Activated T-helper 2 cell treated with anti-CD3 and anti-CD28 coated beads, Interferon-gamma antibody, Interleukin-2, Interleukin-4, amounts not matched to agents 10 μg/mL and 5 μg/mL and 100 μg/mL, durations not matched to agents 14 hours and 24 hours and 36 hours (primary cell): ENCODE data around the gene PBX3. TPM values are rescaled to one million over a fixed set of nuclear protein-coding genes. Genes with fewer than 3 reads are reported as not detected.

ENCODE experiments used
- DNase-seq: peaks from one replicate; pipeline ENCODE4 v3.0.0; 2021; ENCODE audit warnings: low spot score
- H3K27ac Mint-ChIP-seq: one replicate; pipeline ENCODE4 v1.8.0; 2021; ENCODE audit warnings: mixed read lengths
- H3K27me3 Mint-ChIP-seq: one replicate; pipeline ENCODE4 v1.8.0; 2021; ENCODE audit warnings: low read depth, mixed read lengths
- H3K36me3 Mint-ChIP-seq: one replicate; pipeline ENCODE4 v1.8.0; 2021; ENCODE audit warnings: low read depth, mixed read lengths
- H3K4me1 Mint-ChIP-seq: one replicate; pipeline ENCODE4 v1.8.0; 2021; ENCODE audit warnings: low read depth, mixed read lengths
- H3K4me3 Mint-ChIP-seq: one replicate; pipeline ENCODE4 v1.8.0; 2021; ENCODE audit warnings: low read depth, mild to moderate bottlenecking, moderate library complexity, mixed read lengths
- H3K9me3 Mint-ChIP-seq: one replicate; pipeline ENCODE4 v1.8.0; 2021; ENCODE audit warnings: mixed read lengths
- intact Hi-C: fragments of 100-400 bp; cut with micrococcal nuclease; formaldehyde crosslinking; loops from one replicate; pipeline ENCODE4 v1.15.1; 2023
- total RNA-seq: library from RNA; stranded (reverse); gene quantifications from 2 replicates; pipeline ENCODE4 v1.2.3, GENCODE V29; 2022

Gene PBX3
- total RNA-seq, 1 donor from 2014 or later: 20.6 TPM

DNA sequence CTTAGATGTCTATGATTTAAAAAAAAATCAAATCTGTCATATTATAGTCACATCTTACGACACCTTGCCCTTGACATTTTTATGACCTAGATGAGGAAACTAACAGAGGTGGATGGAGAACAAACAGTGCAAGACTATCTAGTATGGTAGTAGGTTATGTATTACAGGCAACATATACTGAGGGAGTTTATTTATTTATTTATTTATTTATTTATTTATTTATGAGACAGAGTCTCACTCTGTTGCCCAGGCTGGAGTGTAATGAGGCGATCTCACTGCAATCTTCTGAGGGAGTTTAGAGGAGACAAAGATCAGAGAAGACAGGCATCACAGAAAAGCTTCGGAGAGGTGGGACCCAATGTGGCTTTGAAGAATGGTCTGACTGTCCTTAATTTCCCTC lies 4.5 kb upstream of the PBX3 start:
- H3K27me3 Mint-ChIP-seq: peaks cover 32% of the 10 kb centered on the region
- no peak overlapping the region for H3K4me3 Mint-ChIP-seq
- no peaks in the 10 kb centered on the region for H3K36me3 Mint-ChIP-seq
- no peak overlapping the region for H3K27ac Mint-ChIP-seq
- peaks cover 13% of the 10 kb centered on the region for H3K4me1 Mint-ChIP-seq
- no peaks in the 10 kb centered on the region for H3K9me3 Mint-ChIP-seq
- intact Hi-C loops: loop anchor here (10.0 kb wide), 1 partner anchor 82 kb away; no protein-coding TSS in a partner anchor
- no peak for DNase-seq

GRCh38 chr9:125743682-125744428 lies 3.3 kb upstream of the PBX3 start:
- Mint-ChIP-seq H3K27ac (no peak overlapping the region), H3K36me3 (peaks cover 1% of the 10 kb centered on the region), H3K4me3 (no peak overlapping the region), H3K27me3 (peaks cover 28% of the 10 kb centered on the region), H3K9me3 (no peaks in the 10 kb centered on the region), H3K4me1 (peaks cover 19% of the 10 kb centered on the region)
- intact Hi-C loops: loop anchor here (10.0 kb wide), 1 partner anchor 81 kb away; no protein-coding TSS in a partner anchor
- no peak for DNase-seq

DNA sequence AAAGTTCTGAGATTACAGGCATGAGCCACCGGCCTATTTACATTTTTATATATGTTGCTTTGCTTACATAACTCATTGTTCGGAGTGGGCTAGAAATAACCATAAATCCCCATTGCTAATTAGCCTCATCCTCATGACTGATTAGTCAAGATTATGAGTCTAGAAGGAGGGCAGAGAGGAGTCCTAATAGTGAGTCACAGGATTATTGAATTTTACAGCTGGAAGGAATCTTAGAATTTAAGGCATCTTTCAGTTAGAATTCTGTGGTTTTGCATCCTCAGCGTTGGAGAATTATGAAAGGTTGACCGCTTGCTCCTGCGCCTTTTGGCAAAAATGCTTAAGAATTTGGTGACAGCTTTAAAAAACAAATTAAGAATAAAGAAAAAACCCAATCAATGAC lies 2.6 kb upstream of the PBX3 start:
- Mint-ChIP-seq H3K4me1 (peaks cover 27% of the 10 kb centered on the region), H3K36me3 (peaks cover 8% of the 10 kb centered on the region), H3K4me3 (no peak overlapping the region), H3K27me3 (peaks cover 28% of the 10 kb centered on the region), H3K27ac (no peak overlapping the region), H3K9me3 (no peaks in the 10 kb centered on the region)
- no peak for DNase-seq
- intact Hi-C loops: loop anchor here (5.0 to 10.0 kb wide), 3 partner anchors 80 to 108 kb away; no protein-coding TSS in a partner anchor

- peak overlapping the region; percentile 80 for H3K4me3 Mint-ChIP-seq
- peaks cover 8% of the 10 kb centered on the region for H3K36me3 Mint-ChIP-seq
- H3K4me1 Mint-ChIP-seq: peaks cover 31% of the 10 kb centered on the region
- H3K27me3 Mint-ChIP-seq: peaks cover 28% of the 10 kb centered on the region
- intact Hi-C loops: loop anchor here (5.0 to 10.0 kb wide), 3 partner anchors 80 to 107 kb away; no protein-coding TSS in a partner anchor
- no peaks in the 10 kb centered on the region for H3K9me3 Mint-ChIP-seq
- no peak overlapping the region for H3K27ac Mint-ChIP-seq
- DNase-seq: no peak
Observed at GRCh38 chr9:125745018-125745417, 2.2 kb upstream of the PBX3 start.

- Mint-ChIP-seq H3K36me3 (peaks cover 13% of the 10 kb centered on the region), H3K27me3 (peaks cover 28% of the 10 kb centered on the region), H3K4me1 (peaks cover 36% of the 10 kb centered on the region), H3K27ac (no peak overlapping the region), H3K9me3 (no peaks in the 10 kb centered on the region), H3K4me3 (peak overlapping the region; percentile 80)
- DNase-seq: no peak
- intact Hi-C loops: loop anchor here (1.0 to 10.0 kb wide), 5 partner anchors 38 to 111 kb away; partner anchors contain the start of gene MAPKAP1
Observed at GRCh38 chr9:125745682-125746016, 1.5 kb upstream of the PBX3 start.

DNA sequence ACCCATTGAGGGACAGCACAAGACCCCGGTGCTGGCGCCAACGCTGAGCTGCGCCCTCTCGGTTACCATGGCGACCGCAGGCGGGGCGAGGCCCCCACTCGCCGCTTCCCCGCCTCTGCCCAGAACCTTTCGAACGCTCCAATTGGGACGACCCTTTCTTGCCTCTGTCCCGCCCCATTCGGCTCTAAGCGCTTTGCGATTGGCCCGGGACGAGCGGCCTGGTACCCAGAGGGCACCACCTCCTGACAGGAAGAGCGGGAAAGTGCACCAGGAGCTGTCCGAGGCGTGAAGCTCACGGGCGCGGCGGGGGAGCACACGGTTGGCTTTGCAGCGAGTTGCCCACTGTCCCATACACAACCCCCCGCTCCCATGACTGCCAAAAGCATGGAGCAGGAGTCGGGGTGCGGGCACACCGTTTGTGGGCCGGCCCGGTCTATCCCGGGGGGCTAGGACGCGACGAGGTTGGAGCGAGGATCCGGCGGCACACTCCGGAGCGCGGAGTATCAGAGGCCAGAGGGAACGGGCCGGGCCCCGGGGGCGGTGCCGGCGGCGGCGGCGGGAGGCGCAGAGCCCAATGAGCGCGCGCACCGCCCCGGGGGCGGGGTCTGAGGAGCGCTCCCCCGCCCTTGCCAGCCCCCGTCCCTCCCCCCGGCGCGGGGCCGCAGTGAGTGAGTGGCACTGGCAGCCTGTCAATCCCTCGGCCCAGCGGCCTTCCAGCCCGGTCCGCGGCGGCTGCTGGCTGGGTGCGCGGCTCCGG lies 978 bp upstream of the PBX3 start:
- Mint-ChIP-seq H3K4me3 (peak overlapping the region; percentile 80), H3K27ac (peak overlapping the region; percentile 95), H3K9me3 (no peaks in the 10 kb centered on the region), H3K36me3 (peaks cover 17% of the 10 kb centered on the region), H3K27me3 (peaks cover 28% of the 10 kb centered on the region), H3K4me1 (peaks cover 40% of the 10 kb centered on the region)
- peak; percentile 88 for DNase-seq
- intact Hi-C loops: loop anchor here (1.0 to 10.0 kb wide), 5 partner anchors 39 to 111 kb away; partner anchors contain the start of gene MAPKAP1

GRCh38 chr9:125746774-125747052 lies 460 bp upstream of the PBX3 start:
- H3K27ac Mint-ChIP-seq: no peak overlapping the region
- H3K27me3 Mint-ChIP-seq: peaks cover 25% of the 10 kb centered on the region
- no peak for DNase-seq
- peaks cover 22% of the 10 kb centered on the region for H3K36me3 Mint-ChIP-seq
- peaks cover 41% of the 10 kb centered on the region for H3K4me1 Mint-ChIP-seq
- H3K9me3 Mint-ChIP-seq: no peaks in the 10 kb centered on the region
- H3K4me3 Mint-ChIP-seq: peak overlapping the region; percentile 21
- intact Hi-C loops: loop anchor here (1.0 to 10.0 kb wide), 5 partner anchors 39 to 112 kb away; partner anchors contain the start of gene MAPKAP1

GRCh38 chr9:125747765-125748445 lies 732 bp downstream of the PBX3 start:
- Mint-ChIP-seq H3K27ac (no peak overlapping the region), H3K36me3 (peaks cover 29% of the 10 kb centered on the region), H3K9me3 (no peaks in the 10 kb centered on the region), H3K4me1 (peaks cover 45% of the 10 kb centered on the region), H3K27me3 (peaks cover 20% of the 10 kb centered on the region), H3K4me3 (peak overlapping the region; percentile 85)
- intact Hi-C loops: loop anchor here (2.0 to 10.0 kb wide), 4 partner anchors 77 to 113 kb away; no protein-coding TSS in a partner anchor
- peak; percentile 27 for DNase-seq

- H3K4me3 Mint-ChIP-seq: peak overlapping the region; percentile 85
- H3K4me1 Mint-ChIP-seq: peaks cover 45% of the 10 kb centered on the region
- peak overlapping the region; percentile 70 for H3K27ac Mint-ChIP-seq
- H3K27me3 Mint-ChIP-seq: peaks cover 15% of the 10 kb centered on the region
- H3K9me3 Mint-ChIP-seq: no peaks in the 10 kb centered on the region
- peaks cover 29% of the 10 kb centered on the region for H3K36me3 Mint-ChIP-seq
- intact Hi-C loops: loop anchor here (5.0 to 10.0 kb wide), 3 partner anchors 76 to 104 kb away; no protein-coding TSS in a partner anchor
- peak; percentile 13 for DNase-seq
Observed at GRCh38 chr9:125748446-125749099, 1.4 kb downstream of the PBX3 start.

DNA sequence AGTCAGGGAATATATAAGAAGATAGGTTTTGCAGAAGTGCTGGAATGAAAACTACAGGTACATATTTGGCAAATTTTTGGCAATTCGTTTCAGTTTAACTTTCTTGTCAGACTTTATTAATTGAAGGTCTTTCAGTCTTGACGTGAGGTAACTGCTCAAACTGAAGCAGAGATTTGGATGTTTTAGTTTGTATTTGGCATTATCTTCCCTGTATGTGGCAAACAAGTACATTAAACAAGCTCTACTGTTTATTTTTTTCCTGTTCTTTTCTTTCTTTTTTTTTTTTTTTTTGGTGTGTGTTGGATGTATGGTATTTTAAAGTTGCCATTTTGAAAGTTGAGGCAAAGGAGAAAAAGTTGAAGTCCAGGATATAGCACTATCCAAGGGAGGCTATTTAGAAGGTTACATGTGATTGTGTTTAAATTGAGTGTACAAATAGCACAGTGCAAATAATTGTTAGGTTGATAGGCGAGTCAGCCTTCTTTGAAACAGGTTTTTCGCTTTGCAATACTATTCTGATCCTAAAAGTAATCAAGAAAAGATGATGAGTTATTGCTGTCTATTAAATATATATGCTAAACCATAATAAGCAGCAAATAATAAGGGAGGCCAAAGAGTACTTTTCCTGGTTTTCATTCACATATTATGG lies 2.2 kb downstream of the PBX3 start:
- no peak for DNase-seq
- H3K4me1 Mint-ChIP-seq: peaks cover 49% of the 10 kb centered on the region
- H3K9me3 Mint-ChIP-seq: no peaks in the 10 kb centered on the region
- no peak overlapping the region for H3K27ac Mint-ChIP-seq
- intact Hi-C loops: loop anchor here (5.0 to 10.0 kb wide), 3 partner anchors 75 to 103 kb away; no protein-coding TSS in a partner anchor
- H3K36me3 Mint-ChIP-seq: peaks cover 34% of the 10 kb centered on the region
- H3K27me3 Mint-ChIP-seq: peaks cover 12% of the 10 kb centered on the region
- H3K4me3 Mint-ChIP-seq: peak overlapping the region; percentile 85

GRCh38 chr9:125749951-125750626 lies 2.9 kb downstream of the PBX3 start:
- peaks cover 34% of the 10 kb centered on the region for H3K36me3 Mint-ChIP-seq
- no peak for DNase-seq

More at GRCh38 chr9:125749951-125750626, 2.9 kb downstream of the PBX3 start:
- Mint-ChIP-seq H3K4me3 (no peak overlapping the region), H3K27ac (no peak overlapping the region), H3K27me3 (peaks cover 6% of the 10 kb centered on the region), H3K4me1 (peaks cover 46% of the 10 kb centered on the region), H3K9me3 (no peaks in the 10 kb centered on the region)
- intact Hi-C loops: loop anchor here (5.0 to 10.0 kb wide), 3 partner anchors 75 to 103 kb away; no protein-coding TSS in a partner anchor
